Panc1 (cell line): ENCODE results near the gene IFNAR1.

ENCODE experiments used
- POLR2AphosphoS5 ChIP-seq: IDR thresholded peaks from 2 replicates; pipeline ENCODE4 v1.6.1; 2012; ENCODE audit warnings: mild to moderate bottlenecking, low read depth, low read length, moderate library complexity
- SIN3A ChIP-seq: IDR thresholded peaks from 2 replicates; pipeline ENCODE4 v1.6.1; 2012; ENCODE audit warnings: low read depth, mild to moderate bottlenecking, low read length, moderate library complexity, borderline replicate concordance; ENCODE audit not compliant: insufficient read depth
- TF ChIP-seq, protein P1 (sequence below): fragments of 450-650 bp; IDR thresholded peaks from 2 replicates; pipeline ENCODE4 v1.5.1; 2017; ENCODE audit warnings: mild to moderate bottlenecking

- TF ChIP-seq SIN3A (no peak), POLR2AphosphoS5 (no peak)
- TF ChIP-seq, protein P1, sequence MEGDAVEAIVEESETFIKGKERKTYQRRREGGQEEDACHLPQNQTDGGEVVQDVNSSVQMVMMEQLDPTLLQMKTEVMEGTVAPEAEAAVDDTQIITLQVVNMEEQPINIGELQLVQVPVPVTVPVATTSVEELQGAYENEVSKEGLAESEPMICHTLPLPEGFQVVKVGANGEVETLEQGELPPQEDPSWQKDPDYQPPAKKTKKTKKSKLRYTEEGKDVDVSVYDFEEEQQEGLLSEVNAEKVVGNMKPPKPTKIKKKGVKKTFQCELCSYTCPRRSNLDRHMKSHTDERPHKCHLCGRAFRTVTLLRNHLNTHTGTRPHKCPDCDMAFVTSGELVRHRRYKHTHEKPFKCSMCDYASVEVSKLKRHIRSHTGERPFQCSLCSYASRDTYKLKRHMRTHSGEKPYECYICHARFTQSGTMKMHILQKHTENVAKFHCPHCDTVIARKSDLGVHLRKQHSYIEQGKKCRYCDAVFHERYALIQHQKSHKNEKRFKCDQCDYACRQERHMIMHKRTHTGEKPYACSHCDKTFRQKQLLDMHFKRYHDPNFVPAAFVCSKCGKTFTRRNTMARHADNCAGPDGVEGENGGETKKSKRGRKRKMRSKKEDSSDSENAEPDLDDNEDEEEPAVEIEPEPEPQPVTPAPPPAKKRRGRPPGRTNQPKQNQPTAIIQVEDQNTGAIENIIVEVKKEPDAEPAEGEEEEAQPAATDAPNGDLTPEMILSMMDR: no peak
These were observed 72.2 kb downstream of the IFNAR1 start for GRCh38 chr21:33396951-33397350.
